ENCODE data around the gene TSPAN10.
"Not testable (repeated sequence)": the region's sequence is repeated elsewhere in the genome, so short reads cannot be mapped to it uniquely, and the experiment has no call there.

TSPAN10 gene

GRCh38 chr17:81656835-81657234, 19.8 kb downstream of the TSPAN10 start:
- FAIRE-seq = no peak
- DNase-seq (ENCODE audit: insufficient read length, low spot score) = no peak

- DNase-seq (ENCODE audit: insufficient read length, low spot score) (no peak), FAIRE-seq (no peak)
These were observed 22.0 kb downstream of the TSPAN10 start for GRCh38 chr17:81659038-81659437.

- DNase-seq (ENCODE audit: insufficient read length, low spot score) = no peak
- FAIRE-seq = no peak
These were observed 23.4 kb downstream of the TSPAN10 start for GRCh38 chr17:81660441-81660840.

- DNase-seq (ENCODE audit: insufficient read length, low spot score) (no peak), FAIRE-seq (no peak)
These were observed 25.0 kb downstream of the TSPAN10 start for GRCh38 chr17:81662002-81662401.

GRCh38 chr17:81664051-81664470, 27.1 kb downstream of the TSPAN10 start:
- DNase-seq (ENCODE audit: insufficient read length, low spot score) = no peak
- FAIRE-seq = no peak

GRCh38 chr17:81665205-81666091, 28.5 kb downstream of the TSPAN10 start:
- FAIRE-seq = peak; percentile 65

GRCh38 chr17:81666092-81666341, 29.0 kb downstream of the TSPAN10 start:
- FAIRE-seq (no peak), DNase-seq (ENCODE audit: insufficient read length, low spot score) (no peak)

More at GRCh38 chr17:81665205-81666091, 28.5 kb downstream of the TSPAN10 start:
- no peak for DNase-seq (ENCODE audit: insufficient read length, low spot score)

GRCh38 chr17:81666342-81667191, 29.6 kb downstream of the TSPAN10 start, which contains the start of the genes CCDC137 and OXLD1:
Gene CCDC137, plus strand, starts transcription at chr17:81666737. Its CDS starts 30 bp downstream, at chr17:81666767.
Gene OXLD1, minus strand, starts transcription at chr17:81666605. Its CDS starts 28 bp downstream, at chr17:81666577.
- DNase-seq (ENCODE audit: insufficient read length, low spot score) (peak; percentile 97), FAIRE-seq (peak; percentile 95)

- DNase-seq (ENCODE audit: insufficient read length, low spot score) = no peak
- FAIRE-seq = no peak
These were observed 30.8 kb downstream of the TSPAN10 start for GRCh38 chr17:81667754-81668153.

GRCh38 chr17:81672504-81672903, 35.5 kb downstream of the TSPAN10 start:
- no peak for FAIRE-seq

GRCh38 chr17:81672954-81673353, 36.0 kb downstream of the TSPAN10 start:
- FAIRE-seq (no peak), DNase-seq (ENCODE audit: insufficient read length, low spot score) (no peak)

More at GRCh38 chr17:81672504-81672903, 35.5 kb downstream of the TSPAN10 start:
- DNase-seq (ENCODE audit: insufficient read length, low spot score) = no peak

- no peak for FAIRE-seq
- no peak for DNase-seq (ENCODE audit: insufficient read length, low spot score)
These were observed 36.7 kb downstream of the TSPAN10 start for GRCh38 chr17:81673561-81674258.

- FAIRE-seq = peak; percentile 75
- DNase-seq (ENCODE audit: insufficient read length, low spot score) = not testable (repeated sequence)
These were observed 38.7 kb downstream of the TSPAN10 start for GRCh38 chr17:81675515-81676221.

- FAIRE-seq = no peak
- no peak for DNase-seq (ENCODE audit: insufficient read length, low spot score)
These were observed 39.9 kb downstream of the TSPAN10 start for GRCh38 chr17:81676906-81677305.

- FAIRE-seq (no peak), DNase-seq (ENCODE audit: insufficient read length, low spot score) (no peak)
These were observed 43.2 kb downstream of the TSPAN10 start for GRCh38 chr17:81680150-81680549.

- FAIRE-seq (no peak), DNase-seq (ENCODE audit: insufficient read length, low spot score) (no peak)
These were observed 44.7 kb downstream of the TSPAN10 start for GRCh38 chr17:81681672-81682071.

GRCh38 chr17:81682565-81683207, 45.7 kb downstream of the TSPAN10 start:
- FAIRE-seq (peak; percentile 23), DNase-seq (ENCODE audit: insufficient read length, low spot score) (no peak)

- DNase-seq (ENCODE audit: insufficient read length, low spot score) (no peak), FAIRE-seq (no peak)
These were observed 46.2 kb downstream of the TSPAN10 start for GRCh38 chr17:81683208-81683583.

GRCh38 chr17:81683584-81684441, 46.8 kb downstream of the TSPAN10 start, which contains the start of the genes ARL16 and HGS:
Gene ARL16, minus strand, starts transcription at chr17:81683797. Its CDS starts 44 bp downstream, at chr17:81683753.
Gene HGS, plus strand, starts transcription at chr17:81684011. Its CDS starts 56 bp downstream, at chr17:81684067.
- FAIRE-seq = peak; percentile 98
- DNase-seq (ENCODE audit: insufficient read length, low spot score) = peak; percentile 99

Data from GM19239 (cell line).